Measurements from ENCODE around the gene STARD13.

The STARD13 gene

GRCh38 chr13:33227927-33228647, 57.5 kb downstream of the STARD13 start:
- Histone ChIP-seq H3F3A (ENCODE audit: insufficient read depth) (no peaks in the 10 kb centered on the region), H3K9me3 (ENCODE audit: insufficient read depth, low read length) (no peaks in the 10 kb centered on the region), H2AFZ (ENCODE audit: low read depth, low read length, severe bottlenecking) (no peak overlapping the region), H3K27ac (ENCODE audit: low read depth, low read length) (no peak overlapping the region), H3K79me2 (ENCODE audit: insufficient read depth, low read length) (no peaks in the 10 kb centered on the region), H3K9me2 (replicated peaks; ENCODE audit: insufficient read depth, low read length) (no peaks in the 10 kb centered on the region), H3K4me3 (ENCODE audit: insufficient read depth, low read length, poor library complexity, severe bottlenecking) (no peak overlapping the region), H3K27me3 (ENCODE audit: low read length) (no peaks in the 10 kb centered on the region), H4K20me1 (ENCODE audit: low read depth, low read length) (no peaks in the 10 kb centered on the region), H3K9ac (ENCODE audit: low read length) (no peak overlapping the region), H3K4me2 (ENCODE audit: low read depth, low read length, poor library complexity, severe bottlenecking) (no peak overlapping the region), H3K36me3 (ENCODE audit: low read length) (no peaks in the 10 kb centered on the region)
- TF ChIP-seq EZH2phosphoT487 (conservative IDR thresholded peaks at IDR 0.05; ENCODE audit: low read length) = no peak
- TF ChIP-seq CTCF (IDR thresholded peaks at IDR 0.05; ENCODE audit: insufficient read depth, low read length, poor library complexity, severe bottlenecking) = no peak

GRCh38 chr13:33224686-33225085, 60.9 kb downstream of the STARD13 start:
- H3K4me2 ChIP-seq (ENCODE audit: low read depth, low read length, poor library complexity, severe bottlenecking) = no peak overlapping the region
- no peak overlapping the region for H3K4me3 ChIP-seq (ENCODE audit: insufficient read depth, low read length, poor library complexity, severe bottlenecking)
- no peak overlapping the region for H2AFZ ChIP-seq (ENCODE audit: low read depth, low read length, severe bottlenecking)
- H3K27me3 ChIP-seq (ENCODE audit: low read length) = no peaks in the 10 kb centered on the region
- no peaks in the 10 kb centered on the region for H3K79me2 ChIP-seq (ENCODE audit: insufficient read depth, low read length)
- H3K27ac ChIP-seq (ENCODE audit: low read depth, low read length) = no peak overlapping the region
- H3K36me3 ChIP-seq (ENCODE audit: low read length) = no peaks in the 10 kb centered on the region
- H3K9ac ChIP-seq (ENCODE audit: low read length) = no peak overlapping the region
- TF ChIP-seq CTCF (IDR thresholded peaks at IDR 0.05; ENCODE audit: insufficient read depth, low read length, poor library complexity, severe bottlenecking) (no peak), EZH2phosphoT487 (conservative IDR thresholded peaks at IDR 0.05; ENCODE audit: low read length) (no peak)
- no peaks in the 10 kb centered on the region for H3K9me3 ChIP-seq (ENCODE audit: insufficient read depth, low read length)
- H3F3A ChIP-seq (ENCODE audit: insufficient read depth) = no peaks in the 10 kb centered on the region
- no peaks in the 10 kb centered on the region for H4K20me1 ChIP-seq (ENCODE audit: low read depth, low read length)
- H3K9me2 ChIP-seq (replicated peaks; ENCODE audit: insufficient read depth, low read length) = no peaks in the 10 kb centered on the region

- no peaks in the 10 kb centered on the region for H3K36me3 ChIP-seq (ENCODE audit: low read length)
- no peak overlapping the region for H3K4me3 ChIP-seq (ENCODE audit: insufficient read depth, low read length, poor library complexity, severe bottlenecking)
- no peaks in the 10 kb centered on the region for H4K20me1 ChIP-seq (ENCODE audit: low read depth, low read length)
- no peak overlapping the region for H3K27ac ChIP-seq (ENCODE audit: low read depth, low read length)
- H3K9me3 ChIP-seq (ENCODE audit: insufficient read depth, low read length) = no peaks in the 10 kb centered on the region
- H3F3A ChIP-seq (ENCODE audit: insufficient read depth) = no peaks in the 10 kb centered on the region
- no peak overlapping the region for H3K9ac ChIP-seq (ENCODE audit: low read length)
- no peak overlapping the region for H3K4me2 ChIP-seq (ENCODE audit: low read depth, low read length, poor library complexity, severe bottlenecking)
- H3K9me2 ChIP-seq (replicated peaks; ENCODE audit: insufficient read depth, low read length) = no peaks in the 10 kb centered on the region
- no peak overlapping the region for H2AFZ ChIP-seq (ENCODE audit: low read depth, low read length, severe bottlenecking)
- H3K27me3 ChIP-seq (ENCODE audit: low read length) = no peaks in the 10 kb centered on the region
- TF ChIP-seq CTCF (IDR thresholded peaks at IDR 0.05; ENCODE audit: insufficient read depth, low read length, poor library complexity, severe bottlenecking) = no peak
- TF ChIP-seq EZH2phosphoT487 (conservative IDR thresholded peaks at IDR 0.05; ENCODE audit: low read length) = no peak
- no peaks in the 10 kb centered on the region for H3K79me2 ChIP-seq (ENCODE audit: insufficient read depth, low read length)
Observed at GRCh38 chr13:33224191-33224590, 61.4 kb downstream of the STARD13 start.
